ENCODE results near the gene WBP2.

WBP2 gene

DNA sequence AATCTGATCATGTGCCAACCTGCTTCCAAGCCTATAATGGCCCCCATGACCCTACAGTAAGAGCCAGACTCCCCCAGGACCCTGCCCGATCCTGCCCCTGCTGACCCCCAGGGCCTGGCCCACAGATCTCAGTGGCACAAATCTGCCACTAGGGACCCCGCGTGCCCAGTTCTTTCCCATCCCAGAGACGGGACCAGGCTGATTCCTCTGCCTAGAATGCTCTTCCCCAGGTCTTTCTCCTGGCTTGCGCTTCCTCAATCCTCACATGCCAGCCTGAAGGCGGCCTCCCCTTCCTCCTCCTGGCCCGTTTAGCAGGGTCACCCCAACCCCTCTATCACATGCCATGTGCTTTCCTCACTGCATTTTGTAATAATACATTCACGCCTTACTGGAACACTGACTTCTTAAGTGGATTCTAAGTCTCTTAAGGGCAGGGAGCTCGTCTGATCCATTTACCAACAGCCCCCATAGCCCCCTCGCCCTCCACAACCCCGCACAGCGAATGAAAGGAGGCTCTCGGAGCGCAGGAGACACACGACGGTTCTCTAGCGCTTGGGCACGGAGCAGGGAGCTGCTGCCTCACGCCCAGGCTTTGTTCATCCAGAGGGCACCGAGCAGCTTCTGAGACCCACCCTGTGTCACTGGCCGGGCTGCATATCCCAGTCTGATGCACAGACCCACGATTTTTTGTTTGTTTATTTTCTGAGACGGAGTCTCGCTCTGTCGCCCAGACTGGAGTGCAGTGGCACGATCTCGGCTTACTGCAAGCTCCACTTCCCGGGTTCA is 40.4 kb upstream of the WBP2 start:
- Histone ChIP-seq H3K4me1 (ENCODE audit: control insufficient read depth, low read depth, low read length) (peaks cover 5% of the 10 kb centered on the region), H3K23ac (ENCODE audit: low read length) (no peak overlapping the region), H3K4me3 (ENCODE audit: low read length) (peak overlapping the region; percentile 51), H3K36me3 (ENCODE audit: control insufficient read depth, insufficient read depth, low read length) (peaks cover 8% of the 10 kb centered on the region), H3K79me2 (ENCODE audit: control insufficient read depth, insufficient read depth, low read length) (peaks cover 18% of the 10 kb centered on the region), H4K8ac (ENCODE audit: low read depth, low read length) (no peak overlapping the region), H2BK5ac (ENCODE audit: low read length) (no peak overlapping the region), H3K4ac (ENCODE audit: low read depth, low read length) (no peak overlapping the region), H3K9ac (ENCODE audit: low read length) (peak overlapping the region; percentile 76), H2BK120ac (ENCODE audit: low read depth, low read length) (no peak overlapping the region), H3K27ac (ENCODE audit: low read depth, low read length) (no peak overlapping the region), H3K18ac (ENCODE audit: low read length) (peak overlapping the region; percentile 39), H3K4me2 (ENCODE audit: low read length) (peak overlapping the region; percentile 89), H4K5ac (ENCODE audit: low read length) (no peak overlapping the region), H2AK5ac (ENCODE audit: low read length) (peak overlapping the region; percentile 83), H2BK15ac (replicated peaks; ENCODE audit: low read depth) (no peak overlapping the region), H3K79me1 (ENCODE audit: low read length) (peaks cover 14% of the 10 kb centered on the region), H3K56ac (ENCODE audit: low read length) (peak overlapping the region; percentile 86), H3K27me3 (ENCODE audit: insufficient read depth, low read length, poor library complexity) (no peaks in the 10 kb centered on the region)
- DNase-seq = peak; percentile 85
- no CpG with 5 or more reads among the region's 28 CpGs for WGBS (ENCODE audit: extremely low coverage, insufficient coverage, low lambda C conversion rate)

DNA sequence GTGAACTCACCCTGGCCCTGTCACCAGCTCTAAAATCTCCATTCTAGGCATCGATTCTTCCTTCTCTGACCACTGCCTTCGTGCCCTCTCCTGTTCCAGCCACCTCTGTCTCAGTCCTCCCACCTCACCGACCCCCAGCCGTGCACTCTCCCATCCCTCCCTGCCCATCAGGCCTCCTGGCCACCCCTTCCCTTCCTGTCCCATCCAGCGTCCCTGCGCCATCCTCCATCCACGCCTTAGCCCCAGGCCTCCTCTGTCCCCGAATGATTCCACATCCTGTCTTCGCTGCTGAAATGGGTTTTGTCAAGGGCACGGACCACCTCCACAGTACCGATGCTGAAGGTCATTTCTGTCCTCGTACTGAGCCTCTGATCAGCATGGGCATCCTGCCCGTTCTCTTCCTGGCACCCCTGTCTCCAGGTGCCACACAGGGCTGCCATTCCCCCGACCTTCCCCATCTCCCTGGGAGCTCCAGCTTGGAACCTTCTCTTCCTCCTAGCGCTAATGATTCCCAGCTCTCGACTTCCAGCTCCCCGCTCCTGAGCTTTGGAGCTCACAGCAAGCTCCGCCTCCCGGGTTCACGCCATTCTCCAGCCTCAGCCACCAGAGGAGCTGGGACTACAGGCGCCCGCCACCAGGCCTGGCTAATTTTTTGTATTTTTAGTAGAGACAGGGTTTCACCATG is 39.1 kb upstream of the WBP2 start:
- H3K9ac ChIP-seq (ENCODE audit: low read length) = peak overlapping the region; percentile 4
- no peak overlapping the region for H2AK5ac ChIP-seq (ENCODE audit: low read length)
- H2BK120ac ChIP-seq (ENCODE audit: low read depth, low read length) = no peak overlapping the region
- no peak overlapping the region for H3K4ac ChIP-seq (ENCODE audit: low read depth, low read length)
- H3K23ac ChIP-seq (ENCODE audit: low read length) = no peak overlapping the region
- H3K56ac ChIP-seq (ENCODE audit: low read length) = peak overlapping the region; percentile 52
- no peak overlapping the region for H4K5ac ChIP-seq (ENCODE audit: low read length)
- H3K18ac ChIP-seq (ENCODE audit: low read length) = no peak overlapping the region
- no peak overlapping the region for H3K4me3 ChIP-seq (ENCODE audit: low read length)
- WGBS (ENCODE audit: extremely low coverage, insufficient coverage, low lambda C conversion rate) = no CpG with 5 or more reads among the region's 22 CpGs
- H3K27ac ChIP-seq (ENCODE audit: low read depth, low read length) = no peak overlapping the region
- no peak overlapping the region for H3K4me2 ChIP-seq (ENCODE audit: low read length)
- H4K8ac ChIP-seq (ENCODE audit: low read depth, low read length) = no peak overlapping the region
- peaks cover 5% of the 10 kb centered on the region for H3K4me1 ChIP-seq (ENCODE audit: control insufficient read depth, low read depth, low read length)
- H2BK5ac ChIP-seq (ENCODE audit: low read length) = no peak overlapping the region
- peaks cover 18% of the 10 kb centered on the region for H3K79me2 ChIP-seq (ENCODE audit: control insufficient read depth, insufficient read depth, low read length)
- DNase-seq = peak; percentile 51
- no peaks in the 10 kb centered on the region for H3K27me3 ChIP-seq (ENCODE audit: insufficient read depth, low read length, poor library complexity)
- H3K79me1 ChIP-seq (ENCODE audit: low read length) = peaks cover 14% of the 10 kb centered on the region
- peaks cover 3% of the 10 kb centered on the region for H3K36me3 ChIP-seq (ENCODE audit: control insufficient read depth, insufficient read depth, low read length)
- no peak overlapping the region for H2BK15ac ChIP-seq (replicated peaks; ENCODE audit: low read depth)

- peaks cover 3% of the 10 kb centered on the region for H3K36me3 ChIP-seq (ENCODE audit: control insufficient read depth, insufficient read depth, low read length)
- no peak overlapping the region for H4K5ac ChIP-seq (ENCODE audit: low read length)
- H3K79me1 ChIP-seq (ENCODE audit: low read length) = peaks cover 14% of the 10 kb centered on the region
- no peak overlapping the region for H3K4me2 ChIP-seq (ENCODE audit: low read length)
- H2BK5ac ChIP-seq (ENCODE audit: low read length) = no peak overlapping the region
- H3K79me2 ChIP-seq (ENCODE audit: control insufficient read depth, insufficient read depth, low read length) = peaks cover 18% of the 10 kb centered on the region
- DNase-seq = no peak
- H3K18ac ChIP-seq (ENCODE audit: low read length) = no peak overlapping the region
- H4K8ac ChIP-seq (ENCODE audit: low read depth, low read length) = no peak overlapping the region
- no peak overlapping the region for H3K23ac ChIP-seq (ENCODE audit: low read length)
- H2BK120ac ChIP-seq (ENCODE audit: low read depth, low read length) = no peak overlapping the region
- H3K4me1 ChIP-seq (ENCODE audit: control insufficient read depth, low read depth, low read length) = peaks cover 5% of the 10 kb centered on the region
- H3K27me3 ChIP-seq (ENCODE audit: insufficient read depth, low read length, poor library complexity) = no peaks in the 10 kb centered on the region
- no peak overlapping the region for H2BK15ac ChIP-seq (replicated peaks; ENCODE audit: low read depth)
- WGBS (ENCODE audit: extremely low coverage, insufficient coverage, low lambda C conversion rate) = no CpG with 5 or more reads among the region's 18 CpGs
- H3K56ac ChIP-seq (ENCODE audit: low read length) = no peak overlapping the region
- H3K4ac ChIP-seq (ENCODE audit: low read depth, low read length) = no peak overlapping the region
- no peak overlapping the region for H3K27ac ChIP-seq (ENCODE audit: low read depth, low read length)
- no peak overlapping the region for H2AK5ac ChIP-seq (ENCODE audit: low read length)
- H3K9ac ChIP-seq (ENCODE audit: low read length) = peak overlapping the region; percentile 4
- no peak overlapping the region for H3K4me3 ChIP-seq (ENCODE audit: low read length)
These were observed 38.3 kb upstream of the WBP2 start for GRCh38 chr17:75893305-75894048.

- no peak overlapping the region for H2AK5ac ChIP-seq (ENCODE audit: low read length)
- no peak overlapping the region for H3K4ac ChIP-seq (ENCODE audit: low read depth, low read length)
- H3K27me3 ChIP-seq (ENCODE audit: insufficient read depth, low read length, poor library complexity) = no peaks in the 10 kb centered on the region
- H3K4me1 ChIP-seq (ENCODE audit: control insufficient read depth, low read depth, low read length) = peaks cover 5% of the 10 kb centered on the region
- no CpG with 5 or more reads among the region's 16 CpGs for WGBS (ENCODE audit: extremely low coverage, insufficient coverage, low lambda C conversion rate)
- no peak for DNase-seq
- H4K8ac ChIP-seq (ENCODE audit: low read depth, low read length) = no peak overlapping the region
- H3K4me3 ChIP-seq (ENCODE audit: low read length) = no peak overlapping the region
- no peak overlapping the region for H3K56ac ChIP-seq (ENCODE audit: low read length)
- no peak overlapping the region for H3K23ac ChIP-seq (ENCODE audit: low read length)
- no peak overlapping the region for H2BK5ac ChIP-seq (ENCODE audit: low read length)
- H3K9ac ChIP-seq (ENCODE audit: low read length) = no peak overlapping the region
- H3K36me3 ChIP-seq (ENCODE audit: control insufficient read depth, insufficient read depth, low read length) = peaks cover 3% of the 10 kb centered on the region
- no peak overlapping the region for H3K27ac ChIP-seq (ENCODE audit: low read depth, low read length)
- H3K4me2 ChIP-seq (ENCODE audit: low read length) = no peak overlapping the region
- H2BK15ac ChIP-seq (replicated peaks; ENCODE audit: low read depth) = no peak overlapping the region
- H2BK120ac ChIP-seq (ENCODE audit: low read depth, low read length) = no peak overlapping the region
- no peak overlapping the region for H4K5ac ChIP-seq (ENCODE audit: low read length)
- H3K79me1 ChIP-seq (ENCODE audit: low read length) = peaks cover 14% of the 10 kb centered on the region
- no peak overlapping the region for H3K18ac ChIP-seq (ENCODE audit: low read length)
- H3K79me2 ChIP-seq (ENCODE audit: control insufficient read depth, insufficient read depth, low read length) = peaks cover 18% of the 10 kb centered on the region
These were observed 37.6 kb upstream of the WBP2 start for GRCh38 chr17:75892556-75893224.

GRCh38 chr17:75891605-75892555 is 36.7 kb upstream of the WBP2 start:
- Histone ChIP-seq H3K27ac (ENCODE audit: low read depth, low read length) (no peak overlapping the region), H3K36me3 (ENCODE audit: control insufficient read depth, insufficient read depth, low read length) (peaks cover 3% of the 10 kb centered on the region), H3K79me2 (ENCODE audit: control insufficient read depth, insufficient read depth, low read length) (peaks cover 18% of the 10 kb centered on the region), H3K4me3 (ENCODE audit: low read length) (no peak overlapping the region), H3K4me2 (ENCODE audit: low read length) (no peak overlapping the region), H2BK5ac (ENCODE audit: low read length) (no peak overlapping the region), H3K56ac (ENCODE audit: low read length) (no peak overlapping the region), H3K4ac (ENCODE audit: low read depth, low read length) (no peak overlapping the region), H3K9ac (ENCODE audit: low read length) (no peak overlapping the region), H3K18ac (ENCODE audit: low read length) (no peak overlapping the region), H2BK120ac (ENCODE audit: low read depth, low read length) (no peak overlapping the region), H3K79me1 (ENCODE audit: low read length) (peaks cover 14% of the 10 kb centered on the region), H3K27me3 (ENCODE audit: insufficient read depth, low read length, poor library complexity) (no peaks in the 10 kb centered on the region), H3K23ac (ENCODE audit: low read length) (no peak overlapping the region), H3K4me1 (ENCODE audit: control insufficient read depth, low read depth, low read length) (peaks cover 5% of the 10 kb centered on the region), H2BK15ac (replicated peaks; ENCODE audit: low read depth) (no peak overlapping the region), H4K8ac (ENCODE audit: low read depth, low read length) (no peak overlapping the region), H4K5ac (ENCODE audit: low read length) (no peak overlapping the region), H2AK5ac (ENCODE audit: low read length) (no peak overlapping the region)
- no CpG with 5 or more reads among the region's 32 CpGs for WGBS (ENCODE audit: extremely low coverage, insufficient coverage, low lambda C conversion rate)
- DNase-seq = no peak
